Right cardiac atrium (tissue), 5 donors: ENCODE results near the gene CTNNBIP1. TPM values are rescaled to one million over a fixed set of nuclear protein-coding genes. Genes with fewer than 3 reads are reported as not detected.

ENCODE experiments used
- ATAC-seq, 2 donors: fragments of 200-7000 bp; cut with Tn5 transposase; one replicate each; pipeline versions ENCODE4 v1.8.0 to v1.9.1; 2020; ENCODE audit warnings: moderate library complexity in 2 of 2, mild to moderate bottlenecking in 1 of 2
- DNase-seq, 3 donors: peaks; one replicate each; pipeline ENCODE4 v3.0.0-alpha.2; 2020
- H3K27ac ChIP-seq: one replicate; pipeline ENCODE4 v1.5.1; 2013; ENCODE audit warnings: mild to moderate bottlenecking, low read length, control low read depth, moderate library complexity
- H3K27me3 ChIP-seq: one replicate; pipeline ENCODE4 v1.6.1; 2013; ENCODE audit not compliant: control insufficient read depth, insufficient read depth
- H3K4me1 ChIP-seq: one replicate; pipeline ENCODE4 v1.6.1; 2013; ENCODE audit warnings: low read length; ENCODE audit not compliant: control insufficient read depth, insufficient read depth
- H3K4me3 ChIP-seq: one replicate; pipeline ENCODE4 v1.5.1; 2013; ENCODE audit warnings: low read length, control low read depth
- H3K9me3 ChIP-seq: one replicate; pipeline ENCODE4 v1.6.1; 2013; ENCODE audit warnings: low read length; ENCODE audit not compliant: control insufficient read depth
- WGBS: extraction: QIAGEN DNeasy Blood & Tissue Kit; methylation state at CpG from one replicate; pipeline ENCODE4 v1.1.7; 2013; 5-methylcytosine and 5-hydroxymethylcytosine counted together
- intact Hi-C, 4 donors: fragments of 100-400 bp; cut with DNase I; formaldehyde crosslinking; loops; one replicate each; pipeline versions ENCODE4 v1.11.0 to v1.14.0; 2022 to 2023
- polyA plus RNA-seq: library from polyadenylated mRNA; stranded (reverse); fragments of 200-250 nt; gene quantifications from one replicate; pipeline ENCODE4 v1.2.3, GENCODE V29; 2013
- total RNA-seq, 4 donors: library from RNA; stranded (reverse); fragmentation: NEBNext Ultra II Directional; extraction: Animal tissue kit (Norgen Biotek cat#: 25700); gene quantifications; one replicate each; pipeline ENCODE4 v1.2.1, GENCODE V29; 2021
- donor health status: healthy with polysubstance abuse.
- donor health status: DM: no; HTN: yes; CAD: no.
- donor health status: DM: no; HTN: no; CAD: no.
- donor health status: DM: no; HTN: yes; CAD: no; lungs with severe emphysema.
- donor health status: DM: yes; HTN: yes; CAD: no.

The CTNNBIP1 gene
- total and polyA plus RNA-seq, 5 donors, result 31.9 to 71.8 (median 52.7) TPM

DNA sequence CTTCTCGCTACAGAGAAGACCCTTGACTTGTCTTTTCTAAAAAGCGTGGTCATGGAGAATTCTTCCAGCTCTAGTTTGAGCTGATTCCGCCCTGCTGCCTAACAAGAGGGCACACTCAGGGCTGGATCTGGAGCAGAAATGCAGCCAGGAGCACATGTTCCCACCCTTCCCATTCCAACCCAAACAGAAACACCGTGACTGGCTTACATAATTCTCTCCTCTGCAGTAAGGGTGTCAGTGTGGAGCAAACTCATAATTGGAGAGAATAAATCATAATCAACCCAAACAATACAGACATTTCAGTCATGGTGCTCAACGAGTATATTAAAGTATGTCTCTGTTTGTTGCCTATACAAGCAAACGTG is 34.5 kb downstream of the CTNNBIP1 start:
- no peaks in the 10 kb centered on the region for H3K27me3 ChIP-seq
- no peaks in the 10 kb centered on the region for H3K9me3 ChIP-seq
- intact Hi-C loops, result loop anchor here in 3 of 4 donors (2.0 to 10.0 kb wide), 5 partner anchors 37 to 157 kb away; partner anchors contain the start of genes LZIC (in 2 of the 3), NMNAT1 (in 2 of the 3), CTNNBIP1 (in 1 of the 3) and UBE4B (in 1 of the 3)
- peaks cover 11% of the 10 kb centered on the region for H3K4me1 ChIP-seq
- H3K27ac ChIP-seq, result no peak overlapping the region
- WGBS, result 60% methylated on average over 6 of the region's 6 CpGs
- ATAC-seq (peak; percentile 9 to 21), DNase-seq (no peak)
- H3K4me3 ChIP-seq, result no peak overlapping the region

DNA sequence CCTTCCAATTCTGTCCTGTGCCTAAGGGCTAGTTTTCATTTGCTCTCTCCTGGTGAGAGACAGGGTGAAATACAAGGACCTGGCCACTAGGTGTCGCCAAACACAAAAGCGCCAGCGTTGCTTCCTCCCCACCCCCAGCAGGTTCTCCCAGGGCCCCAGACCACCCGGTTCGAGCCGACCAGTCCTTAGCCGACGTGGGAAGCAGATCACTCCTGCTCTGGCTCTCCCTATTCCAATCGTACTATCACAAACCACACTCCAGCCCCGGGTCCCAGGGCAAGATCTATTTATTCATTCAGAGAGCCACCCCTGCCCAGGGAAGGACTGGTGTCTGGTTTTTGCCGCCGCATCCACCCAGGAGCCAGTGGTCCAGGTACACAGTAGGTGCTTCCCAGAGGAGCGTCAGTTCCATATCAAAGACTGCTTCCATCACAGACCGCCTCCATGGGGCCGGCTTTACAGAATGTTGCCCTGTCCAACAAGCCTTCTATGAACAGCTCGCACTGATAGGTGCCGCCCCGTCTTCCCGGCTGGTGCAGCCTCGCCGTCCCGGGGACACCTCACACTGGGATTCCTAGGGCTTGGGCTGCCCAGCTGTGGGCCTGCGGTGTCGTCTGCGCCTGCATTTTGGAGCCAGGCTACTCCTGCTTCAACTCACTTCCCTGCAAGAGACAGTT is 35.0 kb downstream of the CTNNBIP1 start:
- intact Hi-C loops, result loop anchor here in 3 of 4 donors (2.0 to 10.0 kb wide), 5 partner anchors 37 to 157 kb away; partner anchors contain the start of genes LZIC (in 2 of the 3), NMNAT1 (in 2 of the 3), CTNNBIP1 (in 1 of the 3) and UBE4B (in 1 of the 3)
- Histone ChIP-seq H3K4me3 (no peak overlapping the region), H3K27me3 (no peaks in the 10 kb centered on the region), H3K27ac (peak overlapping the region; percentile 13), H3K9me3 (no peaks in the 10 kb centered on the region), H3K4me1 (peaks cover 11% of the 10 kb centered on the region)
- DNase-seq (peak; percentile 68 to 86 (median 80)), ATAC-seq (peak; percentile 78 to 83)
- 21% methylated on average over 25 of the region's 25 CpGs for WGBS

DNA sequence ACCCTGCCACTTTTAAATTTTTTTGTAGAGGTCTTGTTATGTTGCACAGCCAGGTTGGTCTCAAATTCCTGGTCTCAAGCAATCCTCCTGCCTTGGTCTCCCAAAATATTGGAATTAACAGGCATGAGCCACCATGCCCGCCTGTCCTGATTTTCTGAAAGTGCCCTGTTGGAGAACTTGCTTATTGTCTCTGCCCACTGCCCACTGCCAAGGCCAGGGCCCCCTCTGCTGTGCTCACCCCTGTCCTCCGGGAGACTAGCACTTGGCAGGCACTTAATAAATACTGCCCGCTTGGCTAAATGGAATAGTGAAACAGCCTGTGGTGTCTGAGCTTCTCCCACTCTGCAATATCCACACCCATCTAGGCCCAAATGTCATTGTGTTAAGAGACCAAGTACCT is 35.7 kb downstream of the CTNNBIP1 start:
- Histone ChIP-seq H3K27me3 (no peaks in the 10 kb centered on the region), H3K4me1 (peaks cover 11% of the 10 kb centered on the region), H3K27ac (no peak overlapping the region), H3K4me3 (no peak overlapping the region), H3K9me3 (no peaks in the 10 kb centered on the region)
- DNase-seq (no peak), ATAC-seq (no peak)
- 63% methylated on average over 3 of the region's 3 CpGs for WGBS
- intact Hi-C loops, result loop anchor here in 3 of 4 donors (2.0 to 10.0 kb wide), 3 partner anchors 40 to 70 kb away; partner anchors contain the start of genes LZIC (in 2 of the 3) and NMNAT1 (in 2 of the 3)

DNA sequence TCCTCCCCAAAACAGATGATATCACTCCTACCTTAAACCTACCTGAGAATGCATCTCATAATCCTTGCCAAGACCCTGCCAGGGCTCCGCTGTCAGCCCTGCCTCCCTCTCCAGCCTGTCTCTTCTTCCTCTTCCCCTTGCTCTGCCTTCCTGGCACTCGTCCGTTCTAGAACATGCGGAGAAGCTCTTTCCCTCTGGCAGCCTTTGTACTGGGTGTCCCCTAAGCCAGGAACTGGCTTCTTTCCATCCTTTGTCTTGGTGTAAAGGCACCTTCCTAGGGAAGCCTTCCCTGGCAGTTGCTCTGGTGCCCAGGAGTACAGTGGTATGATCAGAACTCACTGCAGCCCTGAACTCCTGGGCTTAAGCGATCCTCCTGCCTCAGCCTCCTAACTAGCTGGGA is 36.1 kb downstream of the CTNNBIP1 start:
- no peaks in the 10 kb centered on the region for H3K9me3 ChIP-seq
- peaks cover 11% of the 10 kb centered on the region for H3K4me1 ChIP-seq
- DNase-seq (no peak), ATAC-seq (no peak)
- WGBS, result 81% methylated on average over 5 of the region's 5 CpGs
- no peak overlapping the region for H3K27ac ChIP-seq
- intact Hi-C loops, result loop anchor here in 3 of 4 donors (2.0 to 10.0 kb wide), 3 partner anchors 41 to 71 kb away; partner anchors contain the start of genes LZIC (in 2 of the 3) and NMNAT1 (in 2 of the 3)
- no peaks in the 10 kb centered on the region for H3K27me3 ChIP-seq
- no peak overlapping the region for H3K4me3 ChIP-seq

DNA sequence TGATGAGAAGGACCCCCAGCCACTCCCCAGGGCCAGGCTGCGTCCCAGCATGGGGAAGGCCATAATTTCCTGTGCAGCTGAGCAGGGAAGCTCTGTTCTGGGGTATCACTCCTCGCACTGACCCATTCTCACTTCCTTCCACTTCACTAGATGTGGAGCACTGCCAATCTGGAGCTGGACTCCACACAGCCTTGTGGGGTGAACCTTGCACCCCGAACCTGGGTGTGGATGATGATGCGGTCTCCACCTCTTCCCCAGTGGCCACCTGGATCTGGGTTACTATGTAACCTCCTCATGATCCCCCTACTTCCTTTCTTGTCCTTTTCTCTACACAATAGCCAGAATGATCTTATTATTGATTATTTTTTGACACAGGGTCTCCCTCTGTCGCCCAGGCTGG is 36.7 kb downstream of the CTNNBIP1 start:
- H3K4me3 ChIP-seq, result no peak overlapping the region
- WGBS, result 87% methylated on average over 5 of the region's 5 CpGs
- DNase-seq, result no peak
- peaks cover 11% of the 10 kb centered on the region for H3K4me1 ChIP-seq
- H3K27ac ChIP-seq, result no peak overlapping the region
- no peak for ATAC-seq
- no peaks in the 10 kb centered on the region for H3K27me3 ChIP-seq
- intact Hi-C loops, result loop anchor here in 1 of 4 donors (10.0 kb wide), 1 partner anchor 71 kb away; the partner anchor contains the start of genes LZIC and NMNAT1
- H3K9me3 ChIP-seq, result no peaks in the 10 kb centered on the region

DNA sequence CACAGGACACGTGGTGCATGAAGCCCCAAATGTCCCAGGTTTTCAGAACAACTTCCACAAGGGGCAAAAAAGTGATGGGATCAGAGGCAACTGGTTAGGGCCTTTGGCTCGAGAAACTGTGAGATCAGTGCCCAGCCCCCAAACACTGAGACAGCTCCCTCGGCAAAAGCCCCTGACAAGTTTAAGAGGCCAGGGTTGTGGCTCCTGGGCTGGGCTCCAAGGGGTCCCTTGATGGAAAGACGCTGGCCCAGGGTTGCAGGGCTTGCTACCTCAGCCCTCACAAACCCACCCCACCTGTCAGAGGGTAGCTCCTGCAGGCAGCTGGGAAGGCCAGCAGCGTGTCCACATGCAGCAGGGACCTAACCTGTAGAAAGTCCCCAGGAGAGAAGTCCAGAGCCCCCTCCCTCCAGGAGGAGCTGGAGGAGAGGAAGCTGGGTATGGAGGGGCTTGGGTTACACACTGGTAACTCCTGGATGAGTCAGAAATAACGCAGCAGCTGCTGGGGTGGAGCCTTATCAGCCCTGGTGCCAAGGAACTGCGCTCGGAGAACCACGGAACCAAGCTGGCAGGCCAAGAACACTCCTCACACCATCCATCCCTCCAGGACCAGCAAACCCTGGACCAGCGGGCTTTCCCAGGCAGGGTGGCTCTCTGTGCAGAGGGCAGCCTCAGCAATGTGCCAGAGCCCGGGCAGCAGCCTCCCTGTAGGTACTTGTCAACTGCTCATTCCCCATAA is 37.5 kb downstream of the CTNNBIP1 start:
- DNase-seq, result no peak
- intact Hi-C loops, result loop anchor here in 1 of 4 donors (10.0 kb wide), 1 partner anchor 72 kb away; the partner anchor contains the start of genes LZIC and NMNAT1
- H3K9me3 ChIP-seq, result no peaks in the 10 kb centered on the region

DNA sequence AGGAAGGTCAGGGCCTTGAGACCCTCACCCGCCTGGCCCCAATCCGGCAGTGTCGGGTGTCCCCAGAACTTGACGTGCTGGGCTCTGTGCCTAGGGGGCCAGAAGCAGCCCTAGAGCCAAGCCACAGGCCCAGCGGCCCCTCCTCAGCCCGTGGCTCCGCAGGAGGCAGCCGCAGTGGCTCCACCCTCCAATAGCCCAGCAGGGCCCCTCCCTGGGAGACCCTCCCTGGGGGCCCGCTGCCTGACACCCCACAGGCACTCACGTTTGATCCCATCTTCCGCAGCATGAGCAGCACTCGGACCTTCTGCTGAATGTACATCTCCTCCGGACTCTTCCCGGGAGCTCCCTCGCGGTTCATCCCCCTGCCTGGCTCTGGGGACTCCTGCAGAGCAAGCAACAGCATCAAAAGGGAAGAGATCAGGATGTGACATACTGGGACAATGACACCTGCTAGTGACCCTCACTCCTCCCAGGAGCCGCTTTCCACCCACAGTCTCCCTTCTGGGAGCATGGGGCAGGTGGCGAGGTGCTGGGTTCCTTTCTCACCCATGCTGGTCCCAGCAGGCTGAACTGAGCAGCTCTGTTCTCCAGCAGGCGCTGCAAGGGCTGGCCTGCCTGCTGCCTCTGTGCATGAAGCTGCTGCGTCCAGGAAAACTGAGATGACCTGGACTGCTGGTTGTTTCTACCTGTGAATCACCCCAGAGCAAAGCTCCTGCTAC is 38.2 kb downstream of the CTNNBIP1 start:
- Histone ChIP-seq H3K4me3 (no peak overlapping the region), H3K27ac (no peak overlapping the region), H3K9me3 (no peaks in the 10 kb centered on the region), H3K4me1 (peaks cover 8% of the 10 kb centered on the region), H3K27me3 (no peaks in the 10 kb centered on the region)
- DNase-seq (no peak), ATAC-seq (no peak)
- intact Hi-C loops, result loop anchor here in 1 of 4 donors (10.0 kb wide), 1 partner anchor 73 kb away; the partner anchor contains the start of genes LZIC and NMNAT1
- WGBS, result 83% methylated on average over 20 of the region's 20 CpGs

More for the DNA sequence above, 37.5 kb downstream of the CTNNBIP1 start:
- Histone ChIP-seq H3K4me1 (peaks cover 11% of the 10 kb centered on the region), H3K27me3 (no peaks in the 10 kb centered on the region), H3K27ac (no peak overlapping the region), H3K4me3 (no peak overlapping the region)
- WGBS, result 79% methylated on average over 11 of the region's 11 CpGs
- no peak for ATAC-seq

DNA sequence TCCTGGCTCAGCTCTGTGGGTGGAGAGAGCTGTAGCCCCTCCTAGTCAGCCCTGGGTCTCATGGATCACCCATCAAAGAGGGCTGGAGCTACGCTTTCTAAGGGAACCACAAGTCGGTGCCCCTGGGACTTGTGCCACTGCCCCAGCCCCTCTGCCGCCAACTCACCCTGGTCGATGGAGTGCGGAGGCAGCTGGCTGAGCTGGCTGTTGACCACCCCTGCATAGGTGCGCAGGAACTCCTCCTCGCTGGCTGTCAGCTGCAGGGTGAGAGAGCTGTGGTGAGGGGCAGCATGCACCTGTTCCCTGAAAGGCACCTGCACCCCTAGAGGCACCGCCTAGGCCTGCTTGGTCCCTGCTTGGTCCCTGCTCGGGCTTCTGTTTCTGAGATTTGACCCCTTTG is 39.0 kb downstream of the CTNNBIP1 start:
- H3K27ac ChIP-seq, result no peak overlapping the region
- WGBS, result 92% methylated on average over 9 of the region's 9 CpGs
- no peak overlapping the region for H3K4me3 ChIP-seq
- intact Hi-C loops, result loop anchor here in 1 of 4 donors (10.0 kb wide), 1 partner anchor 74 kb away; the partner anchor contains the start of genes LZIC and NMNAT1
- DNase-seq (no peak), ATAC-seq (no peak)
- H3K27me3 ChIP-seq, result no peaks in the 10 kb centered on the region
- H3K4me1 ChIP-seq, result peaks cover 6% of the 10 kb centered on the region
- H3K9me3 ChIP-seq, result no peaks in the 10 kb centered on the region

DNA sequence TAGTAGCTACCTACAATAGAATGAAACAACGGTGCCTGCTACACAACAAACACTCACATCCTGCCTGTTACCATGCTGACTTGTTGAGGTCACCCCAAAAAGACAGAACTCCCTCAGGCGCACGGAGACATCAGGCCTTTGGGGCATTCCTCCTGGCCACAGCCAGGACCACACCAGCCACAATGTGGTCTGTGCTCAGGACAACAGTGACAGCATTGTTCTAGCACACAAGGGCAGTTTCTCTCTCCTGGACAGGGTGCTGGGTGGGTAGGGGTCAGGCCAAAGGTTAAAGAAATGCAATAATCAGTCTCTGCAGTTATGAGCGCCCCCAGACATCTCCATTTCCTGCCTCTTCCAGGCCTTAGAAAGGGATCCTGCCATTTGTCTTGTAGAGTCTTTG is 39.5 kb downstream of the CTNNBIP1 start:
- Histone ChIP-seq H3K4me1 (peaks cover 6% of the 10 kb centered on the region), H3K27ac (no peak overlapping the region), H3K9me3 (no peaks in the 10 kb centered on the region), H3K27me3 (no peaks in the 10 kb centered on the region), H3K4me3 (no peak overlapping the region)
- ATAC-seq, result no peak
- intact Hi-C loops, result loop anchor here in 1 of 4 donors (10.0 kb wide), 1 partner anchor 74 kb away; the partner anchor contains the start of genes LZIC and NMNAT1
- no peak for DNase-seq
- 83% methylated on average over 4 of the region's 4 CpGs for WGBS

DNA sequence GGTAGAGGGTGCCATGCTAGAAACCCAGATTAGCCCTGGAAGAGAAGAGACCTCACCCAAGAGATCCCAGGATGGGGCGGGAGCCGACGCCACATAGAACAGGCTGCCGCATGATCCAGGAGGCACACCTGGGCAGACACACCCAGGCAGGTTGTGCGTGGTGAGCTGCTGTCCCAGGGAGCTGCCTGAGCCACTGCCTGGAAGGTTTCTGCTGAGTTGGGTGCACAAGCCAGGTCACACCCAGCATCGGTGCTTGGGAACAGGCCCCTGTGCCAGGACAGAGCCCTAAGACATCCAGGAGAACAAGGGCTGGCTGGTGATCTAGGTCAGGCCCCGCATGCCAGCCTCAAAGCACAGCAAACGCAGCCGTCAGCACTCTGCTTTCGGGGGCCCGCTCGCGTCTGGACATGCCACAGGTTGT is 40.2 kb downstream of the CTNNBIP1 start:
- ATAC-seq (no peak), DNase-seq (no peak)
- intact Hi-C loops, result loop anchor here (5.0 to 10.0 kb wide), 8 partner anchors 75 to 245 kb away; partner anchors contain the start of genes LZIC (in 1 of the 4) and NMNAT1 (in 1 of the 4)
- Histone ChIP-seq H3K9me3 (no peaks in the 10 kb centered on the region), H3K27ac (no peak overlapping the region), H3K27me3 (no peaks in the 10 kb centered on the region), H3K4me3 (no peak overlapping the region), H3K4me1 (peaks cover 2% of the 10 kb centered on the region)
- WGBS, result 93% methylated on average over 13 of the region's 13 CpGs
